Measurements from ENCODE around the gene MEIS1. TPM values are rescaled to one million over a fixed set of nuclear protein-coding genes. Genes with fewer than 3 reads are reported as not detected.

The MEIS1 gene
- total and polyA plus RNA-seq, 4 donors, result 9.0 to 158 (median 41.0) TPM

- TF ChIP-seq CTCF (IDR thresholded peaks at IDR 0.05; ENCODE audit: control extremely low read depth, extremely low read depth), result no peak
- Histone ChIP-seq H3K27ac (ENCODE audit: low read depth in 1 of 2, low read length in 1 of 2) (peak overlapping the region; percentile 30 to 33), H3K36me3 (ENCODE audit: control insufficient read depth in 4 of 4, insufficient read depth in 4 of 4, low read length in 4 of 4) (peaks cover 0 to 90% (median 30%) of the 10 kb centered on the region in 4 donors), H3K27me3 (ENCODE audit: control insufficient read depth in 3 of 3, insufficient read depth in 3 of 3, low read length in 2 of 3) (peaks cover 0 to 21% (median 0%) of the 10 kb centered on the region in 3 donors), H3K9ac (ENCODE audit: insufficient read depth in 1 of 2, low read length in 2 of 2) (peak overlapping the region; percentile 97 to 100), H3K9me3 (ENCODE audit: control insufficient read depth in 4 of 4, insufficient read depth in 3 of 4, low read length in 3 of 4) (no peaks in the 10 kb centered on the region), H3K4me3 (peak overlapping the region; percentile 18), H3K4me1 (ENCODE audit: control insufficient read depth in 5 of 5, insufficient read depth in 5 of 5, low read length in 5 of 5) (peaks cover 0 to 28% (median 4%) of the 10 kb centered on the region in 5 donors)
- DNase-seq (peak; percentile 49 to 86 (median 76)), ATAC-seq (ENCODE audit: insufficient read depth, low FRiP score) (no peak)
- WGBS, 2 donors, result 46 to 59% methylated on average over 6 of the region's 6 CpGs
Measured at GRCh38 chr2:66441581-66442320, 6.8 kb downstream of the MEIS1 start.

- H3K4me1 ChIP-seq (ENCODE audit: control insufficient read depth in 5 of 5, insufficient read depth in 5 of 5, low read length in 5 of 5), result peaks cover under 1 to 37% (median 5%) of the 10 kb centered on the region in 5 donors
- H3K27me3 ChIP-seq (ENCODE audit: control insufficient read depth in 3 of 3, insufficient read depth in 3 of 3, low read length in 2 of 3), result peaks cover 0 to 18% (median 0%) of the 10 kb centered on the region in 3 donors
- H3K27ac ChIP-seq (ENCODE audit: low read depth in 1 of 2, low read length in 1 of 2), result peak overlapping the region in 1 of 2 donors; percentile 37
- H3K4me3 ChIP-seq, result no peak overlapping the region
- peaks cover 0 to 82% (median 32%) of the 10 kb centered on the region in 4 donors for H3K36me3 ChIP-seq (ENCODE audit: control insufficient read depth in 4 of 4, insufficient read depth in 4 of 4, low read length in 4 of 4)
- no peaks in the 10 kb centered on the region for H3K9me3 ChIP-seq (ENCODE audit: control insufficient read depth in 4 of 4, insufficient read depth in 3 of 4, low read length in 3 of 4)
- DNase-seq, result peak in 1 of 3 donors; percentile 67
- 49 to 54% methylated on average over 10 of the region's 10 CpGs for WGBS, 2 donors
- no peak for TF ChIP-seq CTCF (IDR thresholded peaks at IDR 0.05; ENCODE audit: control extremely low read depth, extremely low read depth)
- H3K9ac ChIP-seq (ENCODE audit: insufficient read depth in 1 of 2, low read length in 2 of 2), result peak overlapping the region; percentile 89 to 100
- ATAC-seq (ENCODE audit: insufficient read depth, low FRiP score), result no peak
Measured at GRCh38 chr2:66442516-66443185, 7.7 kb downstream of the MEIS1 start.

- Histone ChIP-seq H3K4me3 (peak overlapping the region; percentile 45), H3K9me3 (ENCODE audit: control insufficient read depth in 4 of 4, insufficient read depth in 3 of 4, low read length in 3 of 4) (no peaks in the 10 kb centered on the region), H3K9ac (ENCODE audit: insufficient read depth in 1 of 2, low read length in 2 of 2) (peak overlapping the region; percentile 89 to 100), H3K4me1 (ENCODE audit: control insufficient read depth in 5 of 5, insufficient read depth in 5 of 5, low read length in 5 of 5) (peaks cover 3 to 45% (median 6%) of the 10 kb centered on the region in 5 donors), H3K36me3 (ENCODE audit: control insufficient read depth in 4 of 4, insufficient read depth in 4 of 4, low read length in 4 of 4) (peaks cover 0 to 79% (median 30%) of the 10 kb centered on the region in 4 donors), H3K27me3 (ENCODE audit: control insufficient read depth in 3 of 3, insufficient read depth in 3 of 3, low read length in 2 of 3) (peaks cover 0 to 18% (median 0%) of the 10 kb centered on the region in 3 donors), H3K27ac (ENCODE audit: low read depth in 1 of 2, low read length in 1 of 2) (peak overlapping the region in 1 of 2 donors; percentile 87)
- 48 to 53% methylated on average over 17 of the region's 17 CpGs for WGBS, 2 donors
- ATAC-seq (ENCODE audit: insufficient read depth, low FRiP score) (no peak), DNase-seq (no peak)
- TF ChIP-seq CTCF (IDR thresholded peaks at IDR 0.05; ENCODE audit: control extremely low read depth, extremely low read depth), result no peak
Measured at GRCh38 chr2:66443186-66443978, 8.5 kb downstream of the MEIS1 start.
